Body of pancreas (tissue), 4 donors: ENCODE measurements around the gene OSER1. TPM values are rescaled to one million over a fixed set of nuclear protein-coding genes. Genes with fewer than 3 reads are reported as not detected.
"Not testable (repeated sequence)": the region's sequence is repeated elsewhere in the genome, so short reads cannot be mapped to it uniquely, and the experiment has no call there.

Experiments
- ATAC-seq: fragments of 150-250 bp; one replicate; pipeline ENCODE4 v1.9.1; 2016
- DNase-seq, 4 donors: peaks; one replicate each; pipeline ENCODE4 v3.0.0-alpha.2; 2019
- H3K27ac ChIP-seq, 4 donors: fragments of 200-600 bp; sonication (generic); 1 replicate in 3 of 4; 2 replicates in 1 of 4; pipeline versions ENCODE4 v1.5.1 to v1.6.1; 2016 to 2019; ENCODE audit warnings: mild to moderate bottlenecking in 1 of 4, mixed read lengths in 1 of 4, moderate library complexity in 1 of 4
- H3K27me3 ChIP-seq, 2 donors: fragments of 200-600 bp; sonication (generic); one replicate each; pipeline ENCODE4 v1.6.0; 2016; ENCODE audit warnings: mild to moderate bottlenecking in 1 of 2
- H3K36me3 ChIP-seq, 2 donors: fragments of 200-600 bp; sonication (generic); replicated peaks in 1 of 2; 2 replicates each; pipeline ENCODE4 v1.5.1; 2016; ENCODE audit warnings: low read depth in 2 of 2; ENCODE audit not compliant: insufficient read depth in 1 of 2
- H3K4me1 ChIP-seq: fragments of 200-600 bp; sonication (generic); one replicate; pipeline ENCODE4 v1.6.0; 2016
- H3K4me3 ChIP-seq, 2 donors: fragments of 200-600 bp; sonication (generic); 1 replicate in 1 of 2; 2 replicates in 1 of 2; pipeline ENCODE4 v1.5.1; 2016 to 2019
- H3K9me3 ChIP-seq, 3 donors: fragments of 200-600 bp; sonication (generic); 1 replicate in 2 of 3; 2 replicates in 1 of 3; pipeline ENCODE4 v1.5.1; 2016
- CTCF ChIP-seq, 7 experiments: fragments of 450-650 bp in 4 of 7; fragments of 200-600 bp in 3 of 7; sonication (generic) in 3 of 7; IDR thresholded peaks; one replicate each; pipeline ENCODE4 v1.5.1; 2016 to 2019; ENCODE audit warnings: antibody characterized with exemption in 7 of 7
- POLR2A ChIP-seq, 3 donors: fragments of 450-650 bp; IDR thresholded peaks; one replicate each; pipeline ENCODE4 v1.6.1; 2016; ENCODE audit warnings: antibody characterized with exemption in 3 of 3, mild to moderate bottlenecking in 2 of 3
- WGBS, 2 donors: methylation state at CpG; one replicate each; pipeline ENCODE4 v1.1.5; 2017; 5-methylcytosine and 5-hydroxymethylcytosine counted together
- intact Hi-C: fragments of 100-400 bp; cut with DNase I; formaldehyde crosslinking; loops from one replicate; pipeline ENCODE4 v1.15.1; 2023
- total RNA-seq, 2 donors: library from RNA; depleted of rRNA; stranded (reverse); fragments of >200 nt; gene quantifications; one replicate each; pipeline ENCODE4 v1.1.0, GENCODE V29; 2016

OSER1 gene
- total RNA-seq, 2 donors from 2014 or later = 2.0 to 17.1 TPM

- DNase-seq (no peak), ATAC-seq (no peak)
- no peaks in the 10 kb centered on the region for H3K9me3 ChIP-seq
- no peaks in the 10 kb centered on the region for H3K4me1 ChIP-seq
- no peak overlapping the region for H3K27ac ChIP-seq
- no peak for TF ChIP-seq POLR2A (IDR thresholded peaks at IDR 0.05)
- intact Hi-C loops = no loop called here
- no peaks in the 10 kb centered on the region for H3K27me3 ChIP-seq
- H3K4me3 ChIP-seq = no peak overlapping the region
- WGBS, 2 donors = 85% methylated on average over 1 of the region's 1 CpG
- peaks cover 5 to 21% of the 10 kb centered on the region in 2 donors for H3K36me3 ChIP-seq
Measured at GRCh38 chr20:44195605-44196004, 15.0 kb downstream of the OSER1 start.

GRCh38 chr20:44193801-44194200 lies 16.8 kb downstream of the OSER1 start:
- TF ChIP-seq POLR2A (IDR thresholded peaks at IDR 0.05) (no peak), CTCF (IDR thresholded peaks at IDR 0.05) (no peak)
- Histone ChIP-seq H3K36me3 (peaks cover 5 to 10% of the 10 kb centered on the region in 2 donors), H3K27me3 (no peaks in the 10 kb centered on the region), H3K9me3 (no peaks in the 10 kb centered on the region), H3K4me3 (no peak overlapping the region), H3K27ac (no peak overlapping the region), H3K4me1 (no peaks in the 10 kb centered on the region)
- DNase-seq (no peak), ATAC-seq (no peak)
- intact Hi-C loops = no loop called here
- WGBS, 2 donors = 59 to 62% methylated on average over 2 of the region's 2 CpGs

- H3K27ac ChIP-seq, intact Hi-C loops, DNase-seq, H3K4me3 ChIP-seq, H3K36me3 ChIP-seq, H3K9me3 ChIP-seq, ATAC-seq, H3K27me3 ChIP-seq: not testable (repeated sequence)
- 84 to 86% methylated on average over 5 of the region's 5 CpGs for WGBS, 2 donors
- H3K4me1 ChIP-seq = peaks cover 16% of the 10 kb centered on the region
Measured at GRCh38 chr20:44191640-44192039, 18.9 kb downstream of the OSER1 start.

GRCh38 chr20:44190197-44190852 lies 20.2 kb downstream of the OSER1 start:
- DNase-seq (peak; percentile 47 to 61 (median 56)), ATAC-seq (peak; percentile 60)
- WGBS, 2 donors = 16 to 20% methylated on average over 15 of the region's 15 CpGs
- TF ChIP-seq CTCF (IDR thresholded peaks at IDR 0.05) = peak; percentile 63 to 83 (median 76)
- H3K36me3 ChIP-seq, H3K27me3 ChIP-seq, intact Hi-C loops, H3K4me3 ChIP-seq, H3K9me3 ChIP-seq, H3K27ac ChIP-seq: not testable (repeated sequence)
- peaks cover 20% of the 10 kb centered on the region for H3K4me1 ChIP-seq

- Histone ChIP-seq H3K4me3 (no peak overlapping the region), H3K27me3 (no peaks in the 10 kb centered on the region), H3K9me3 (no peaks in the 10 kb centered on the region), H3K4me1 (peaks cover 20% of the 10 kb centered on the region), H3K36me3 (no peaks in the 10 kb centered on the region), H3K27ac (no peak overlapping the region)
- no peak for TF ChIP-seq CTCF (IDR thresholded peaks at IDR 0.05)
- TF ChIP-seq POLR2A (IDR thresholded peaks at IDR 0.05) = no peak
- intact Hi-C loops = loop anchor here (5.0 kb wide), 1 partner anchor 71 kb away; no protein-coding TSS in a partner anchor
- WGBS, 2 donors = 52 to 67% methylated on average over 6 of the region's 6 CpGs
- DNase-seq (no peak), ATAC-seq (no peak)
Measured at GRCh38 chr20:44188752-44189151, 21.8 kb downstream of the OSER1 start.
